HUES6 (cell line): ENCODE measurements around the gene KCNMA1.

ENCODE experiments used
- H3K27ac ChIP-seq: 2 replicates; pipeline ENCODE4 v1.7.0; 2013; ENCODE audit warnings: low read depth, mild to moderate bottlenecking, low read length, inconsistent platforms
- H3K27me3 ChIP-seq: 2 replicates; pipeline ENCODE4 v1.6.1; 2013; ENCODE audit warnings: low read length; ENCODE audit not compliant: control insufficient read depth, insufficient read depth
- H3K36me3 ChIP-seq: 2 replicates; pipeline ENCODE4 v1.6.1; 2013; ENCODE audit warnings: low read length; ENCODE audit not compliant: control insufficient read depth, insufficient read depth
- H3K4me1 ChIP-seq: 2 replicates; pipeline ENCODE4 v1.6.1; 2013; ENCODE audit warnings: low read length; ENCODE audit not compliant: control insufficient read depth, insufficient read depth
- H3K4me3 ChIP-seq: 2 replicates; pipeline ENCODE4 v1.5.1; 2013; ENCODE audit warnings: low read depth, low read length
- H3K9ac ChIP-seq: one replicate; pipeline ENCODE4 v1.6.1; 2013; ENCODE audit warnings: mild to moderate bottlenecking, low read length
- H3K9me3 ChIP-seq: 2 replicates; pipeline ENCODE4 v1.6.1; 2013; ENCODE audit warnings: low read depth, low read length; ENCODE audit not compliant: control insufficient read depth, insufficient read depth

KCNMA1 gene

DNA sequence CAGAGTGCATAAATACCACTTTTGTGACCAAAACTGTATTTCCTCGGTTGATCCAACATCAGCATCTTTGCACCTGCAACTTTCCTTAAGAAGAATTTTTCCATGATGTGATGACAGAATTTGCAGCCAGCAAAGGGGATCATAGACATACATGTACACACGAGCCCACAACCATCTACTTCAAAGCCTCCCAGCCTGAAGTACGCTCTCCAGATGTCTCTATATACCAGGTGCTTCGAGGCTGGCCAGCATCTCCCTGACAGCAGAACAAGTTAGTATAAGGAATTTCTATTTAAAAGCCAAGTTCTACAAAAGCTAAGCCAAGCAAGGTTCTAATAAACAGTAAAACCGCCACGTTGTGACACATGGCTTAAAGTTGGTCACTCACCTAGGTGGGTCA, 328.5 kb downstream of the KCNMA1 start:
- Histone ChIP-seq H3K36me3 (no peaks in the 10 kb centered on the region), H3K4me1 (peaks cover 1% of the 10 kb centered on the region; the same call in 1 of the 2 replicates), H3K27ac (no peak overlapping the region), H3K27me3 (no peaks in the 10 kb centered on the region), H3K9me3 (no peaks in the 10 kb centered on the region; the same call in 1 of the 2 replicates), H3K4me3 (no peak overlapping the region), H3K9ac (no peak overlapping the region)

DNA sequence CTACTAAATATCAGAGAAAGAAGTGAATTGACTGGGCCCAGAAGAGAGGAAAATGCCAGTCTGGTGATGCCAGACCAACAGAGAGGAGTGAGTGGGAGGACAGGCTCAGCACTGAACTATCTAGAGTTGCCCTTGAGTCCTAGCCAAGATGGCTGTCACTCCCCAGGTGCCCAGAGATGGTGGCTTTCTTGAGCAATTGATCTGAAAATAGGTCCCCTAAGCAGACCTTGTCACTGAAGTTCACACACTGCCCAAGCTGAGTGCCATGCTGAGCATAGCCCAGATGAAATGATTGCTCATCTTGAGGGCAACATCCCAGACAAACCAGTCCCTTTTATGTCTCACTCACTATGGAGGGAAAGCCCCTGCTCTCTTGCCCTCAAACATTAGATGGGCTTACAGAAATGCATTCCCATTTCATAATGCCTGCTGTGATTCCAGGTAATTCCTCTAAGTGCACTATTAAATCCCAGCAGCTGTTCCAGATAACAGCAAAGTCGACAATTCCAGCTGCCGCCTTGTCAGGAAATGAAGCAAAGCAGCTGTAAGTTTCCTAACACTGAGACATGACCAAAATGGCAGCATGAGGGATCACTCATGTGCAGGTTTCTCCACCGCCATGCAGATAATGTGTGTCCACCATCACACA, 329.4 kb downstream of the KCNMA1 start:
- Histone ChIP-seq H3K36me3 (no peaks in the 10 kb centered on the region), H3K27me3 (no peaks in the 10 kb centered on the region), H3K27ac (no peak overlapping the region), H3K9ac (no peak overlapping the region), H3K4me1 (no peaks in the 10 kb centered on the region), H3K4me3 (no peak overlapping the region), H3K9me3 (no peaks in the 10 kb centered on the region; the same call in 1 of the 2 replicates)

DNA sequence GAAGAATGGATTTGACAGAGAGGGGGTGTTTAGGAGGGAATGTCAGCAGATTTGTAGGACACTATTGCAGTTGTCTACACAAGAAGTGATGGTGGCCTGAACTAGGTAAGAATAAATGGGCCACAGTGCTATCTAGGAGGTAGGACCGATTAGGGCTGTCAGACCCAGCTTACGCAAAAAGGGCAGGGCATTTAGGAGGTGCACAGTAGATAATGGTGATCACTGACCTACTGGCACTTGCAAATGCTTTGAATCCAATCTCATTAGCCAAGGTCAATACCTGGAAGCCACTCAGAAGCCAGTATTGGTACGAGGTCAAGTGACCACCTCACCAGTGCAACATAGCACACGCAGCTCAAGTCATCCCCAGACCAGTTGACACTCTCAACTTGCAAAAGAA, 330.9 kb downstream of the KCNMA1 start:
- no peak overlapping the region for H3K4me3 ChIP-seq
- no peak overlapping the region for H3K9ac ChIP-seq
- H3K9me3 ChIP-seq = no peaks in the 10 kb centered on the region; the same call in 1 of the 2 replicates
- no peaks in the 10 kb centered on the region for H3K27me3 ChIP-seq
- no peaks in the 10 kb centered on the region for H3K4me1 ChIP-seq
- no peak overlapping the region for H3K27ac ChIP-seq
- H3K36me3 ChIP-seq = no peaks in the 10 kb centered on the region

DNA sequence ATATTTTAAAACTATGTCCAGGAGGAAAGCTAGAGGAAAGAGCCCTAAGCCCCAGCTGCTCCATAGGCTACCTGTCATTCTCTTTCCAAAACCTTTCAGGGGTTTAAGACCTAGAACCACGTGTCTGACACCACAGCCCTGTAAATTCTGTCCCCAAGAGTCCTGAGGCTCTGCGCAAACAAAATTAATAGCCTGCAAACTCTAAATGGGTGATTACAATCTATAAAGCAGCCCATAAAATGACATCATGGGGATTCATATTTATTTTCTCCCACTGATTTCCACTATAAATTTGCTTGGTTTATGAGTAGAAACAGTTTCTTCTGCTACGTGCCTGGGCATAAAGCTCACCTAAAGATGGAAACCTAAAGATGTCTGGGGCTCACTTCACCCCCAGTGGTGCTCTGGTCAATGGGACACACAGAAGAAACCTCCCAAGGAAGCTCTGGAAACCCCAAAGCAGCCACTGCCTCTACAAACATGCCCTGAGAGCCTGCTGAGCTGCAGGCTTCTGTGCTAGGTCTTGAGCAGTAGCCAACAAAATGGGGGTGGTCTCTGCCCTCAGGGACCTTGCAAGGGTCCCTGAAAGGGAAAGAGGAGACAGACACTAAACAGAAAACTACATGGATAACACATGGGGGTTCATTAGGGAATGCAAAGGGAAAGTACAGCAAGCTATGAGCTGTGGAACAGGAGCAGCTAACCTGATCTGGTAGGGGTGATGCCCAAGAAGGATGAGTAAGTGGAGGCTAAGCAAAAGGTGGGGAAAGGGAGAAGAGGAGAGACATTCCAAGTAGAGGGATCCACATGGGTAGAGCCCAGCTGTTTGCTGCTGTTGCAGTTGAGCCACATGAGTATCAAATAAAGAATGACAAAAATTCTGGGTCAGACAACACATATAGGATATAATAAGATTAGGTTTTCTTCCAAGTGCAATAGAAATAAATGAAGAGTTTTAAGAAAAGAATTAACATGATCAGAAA, 331.7 kb downstream of the KCNMA1 start:
- Histone ChIP-seq H3K9ac (no peak overlapping the region), H3K27me3 (no peaks in the 10 kb centered on the region), H3K9me3 (no peaks in the 10 kb centered on the region; the same call in 1 of the 2 replicates), H3K27ac (no peak overlapping the region), H3K36me3 (no peaks in the 10 kb centered on the region), H3K4me3 (no peak overlapping the region), H3K4me1 (no peaks in the 10 kb centered on the region)

DNA sequence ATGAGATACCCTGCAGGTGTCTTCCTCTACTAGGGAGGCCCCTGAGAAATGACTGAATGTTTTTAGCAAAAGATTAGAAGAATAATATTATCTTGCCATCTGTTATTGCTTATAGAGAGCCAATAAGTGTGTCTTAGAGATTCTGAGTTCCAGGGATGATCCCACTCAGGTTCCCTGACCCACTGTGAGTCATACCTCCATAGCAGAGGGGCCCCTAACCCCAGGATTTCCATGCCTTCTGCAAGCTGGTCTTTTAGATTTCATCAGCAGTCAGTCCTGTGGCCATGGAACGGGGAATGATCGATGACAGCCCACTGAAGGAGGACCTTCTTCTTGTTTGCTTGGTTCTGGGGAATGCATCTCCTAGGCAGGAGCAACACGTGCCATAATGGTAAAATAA, 333.4 kb downstream of the KCNMA1 start:
- no peaks in the 10 kb centered on the region for H3K36me3 ChIP-seq
- H3K9me3 ChIP-seq = no peaks in the 10 kb centered on the region; the same call in 1 of the 2 replicates
- H3K9ac ChIP-seq = no peak overlapping the region
- no peaks in the 10 kb centered on the region for H3K27me3 ChIP-seq
- no peak overlapping the region for H3K4me3 ChIP-seq
- no peaks in the 10 kb centered on the region for H3K4me1 ChIP-seq
- H3K27ac ChIP-seq = no peak overlapping the region

DNA sequence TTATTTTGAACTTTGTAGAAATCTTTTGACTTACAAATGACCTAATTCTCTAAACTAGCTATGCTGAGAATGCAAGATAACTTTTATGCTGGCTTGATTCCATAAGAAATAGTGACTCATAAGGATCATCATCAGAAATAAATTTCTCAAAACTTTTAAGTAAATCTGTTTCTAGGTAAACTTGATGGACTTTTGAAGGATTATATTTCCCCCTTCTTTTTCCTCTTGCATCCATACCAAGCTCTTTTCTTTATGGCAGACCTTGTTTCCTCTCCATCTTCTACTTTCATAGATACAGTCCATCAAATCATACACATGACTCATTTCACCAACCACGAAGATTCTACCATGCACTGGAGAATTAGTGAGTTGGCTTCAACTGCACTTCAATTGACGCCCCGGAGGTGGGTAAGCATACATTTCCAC, 336.3 kb downstream of the KCNMA1 start:
- Histone ChIP-seq H3K27me3 (no peaks in the 10 kb centered on the region), H3K9me3 (no peaks in the 10 kb centered on the region), H3K9ac (no peak overlapping the region), H3K36me3 (no peaks in the 10 kb centered on the region), H3K27ac (no peak overlapping the region), H3K4me1 (no peaks in the 10 kb centered on the region), H3K4me3 (no peak overlapping the region)

DNA sequence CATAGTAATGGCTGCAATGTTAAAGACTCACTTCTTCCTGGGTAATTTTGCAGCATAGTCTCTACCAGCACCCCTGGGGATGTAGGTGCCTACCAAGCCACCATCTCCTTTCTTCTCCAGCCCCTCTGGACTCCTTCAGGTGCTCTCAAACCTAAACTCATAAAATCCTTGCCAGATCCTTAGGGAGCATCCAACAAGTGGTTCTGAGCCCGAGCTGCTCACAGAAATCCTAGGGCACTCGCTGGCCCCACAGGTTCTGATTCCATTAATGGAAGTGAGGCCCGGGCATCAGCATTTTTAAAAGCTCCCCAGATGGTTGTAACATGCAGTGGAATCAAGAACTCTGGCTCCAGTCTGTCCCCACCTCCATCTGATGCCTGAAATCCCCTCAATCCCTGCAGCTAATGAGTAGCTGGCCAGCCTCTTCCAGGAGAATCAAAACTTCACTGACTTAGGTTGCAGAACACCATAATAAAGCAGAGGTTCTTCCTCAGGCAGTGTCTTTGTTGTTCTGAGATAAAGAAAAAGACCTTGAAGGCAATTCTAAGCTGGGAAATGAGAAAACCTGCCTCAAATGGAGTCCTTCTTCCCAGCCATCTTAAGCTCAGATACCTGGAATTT, 336.8 kb downstream of the KCNMA1 start:
- H3K4me3 ChIP-seq = no peak overlapping the region
- H3K27ac ChIP-seq = no peak overlapping the region
- no peaks in the 10 kb centered on the region for H3K27me3 ChIP-seq
- H3K36me3 ChIP-seq = no peaks in the 10 kb centered on the region
- no peak overlapping the region for H3K9ac ChIP-seq
- H3K4me1 ChIP-seq = no peaks in the 10 kb centered on the region
- no peaks in the 10 kb centered on the region for H3K9me3 ChIP-seq

DNA sequence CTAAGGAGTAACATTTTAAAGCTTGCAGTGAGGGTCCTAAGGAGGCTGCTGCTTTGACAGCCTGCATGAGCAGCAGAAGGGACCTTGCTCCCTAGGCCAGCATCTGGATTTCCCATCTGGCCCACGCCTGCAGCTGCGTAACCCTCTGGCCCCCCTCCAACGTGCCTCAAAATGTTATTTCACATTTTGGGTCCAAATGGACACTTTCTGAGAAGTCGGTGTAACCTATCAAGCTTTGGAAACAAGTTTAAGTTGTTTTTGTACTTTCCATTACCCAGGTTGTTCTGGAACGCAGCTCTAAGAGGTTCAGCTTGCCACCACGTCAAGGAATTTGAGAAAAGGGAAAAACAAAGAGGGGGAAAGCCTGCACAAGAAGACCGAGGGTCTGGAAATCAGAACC, 338.3 kb downstream of the KCNMA1 start:
- Histone ChIP-seq H3K4me1 (no peaks in the 10 kb centered on the region), H3K9me3 (no peaks in the 10 kb centered on the region), H3K27me3 (no peaks in the 10 kb centered on the region), H3K4me3 (no peak overlapping the region), H3K36me3 (no peaks in the 10 kb centered on the region), H3K27ac (no peak overlapping the region), H3K9ac (no peak overlapping the region)

DNA sequence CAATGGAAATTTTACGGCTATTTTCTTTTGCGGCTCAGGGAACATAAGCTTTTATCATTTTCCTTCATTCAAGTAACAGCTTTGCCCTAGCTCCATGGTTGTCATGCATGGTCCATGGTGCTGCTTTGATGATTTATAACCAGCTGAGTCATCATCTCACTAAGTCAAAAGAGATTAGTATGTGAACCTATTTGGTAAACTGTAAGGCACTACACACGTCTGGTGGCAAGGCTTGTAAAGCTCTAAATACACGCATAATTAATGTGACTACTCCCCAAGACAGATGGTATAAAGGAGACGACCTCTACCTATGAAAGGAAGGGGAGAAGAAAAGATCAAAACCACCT, 340.2 kb downstream of the KCNMA1 start:
- Histone ChIP-seq H3K36me3 (no peaks in the 10 kb centered on the region), H3K4me3 (no peak overlapping the region), H3K27me3 (no peaks in the 10 kb centered on the region), H3K9me3 (no peaks in the 10 kb centered on the region), H3K9ac (no peak overlapping the region), H3K27ac (no peak overlapping the region), H3K4me1 (peaks cover 8% of the 10 kb centered on the region; the same call in 1 of the 2 replicates)

DNA sequence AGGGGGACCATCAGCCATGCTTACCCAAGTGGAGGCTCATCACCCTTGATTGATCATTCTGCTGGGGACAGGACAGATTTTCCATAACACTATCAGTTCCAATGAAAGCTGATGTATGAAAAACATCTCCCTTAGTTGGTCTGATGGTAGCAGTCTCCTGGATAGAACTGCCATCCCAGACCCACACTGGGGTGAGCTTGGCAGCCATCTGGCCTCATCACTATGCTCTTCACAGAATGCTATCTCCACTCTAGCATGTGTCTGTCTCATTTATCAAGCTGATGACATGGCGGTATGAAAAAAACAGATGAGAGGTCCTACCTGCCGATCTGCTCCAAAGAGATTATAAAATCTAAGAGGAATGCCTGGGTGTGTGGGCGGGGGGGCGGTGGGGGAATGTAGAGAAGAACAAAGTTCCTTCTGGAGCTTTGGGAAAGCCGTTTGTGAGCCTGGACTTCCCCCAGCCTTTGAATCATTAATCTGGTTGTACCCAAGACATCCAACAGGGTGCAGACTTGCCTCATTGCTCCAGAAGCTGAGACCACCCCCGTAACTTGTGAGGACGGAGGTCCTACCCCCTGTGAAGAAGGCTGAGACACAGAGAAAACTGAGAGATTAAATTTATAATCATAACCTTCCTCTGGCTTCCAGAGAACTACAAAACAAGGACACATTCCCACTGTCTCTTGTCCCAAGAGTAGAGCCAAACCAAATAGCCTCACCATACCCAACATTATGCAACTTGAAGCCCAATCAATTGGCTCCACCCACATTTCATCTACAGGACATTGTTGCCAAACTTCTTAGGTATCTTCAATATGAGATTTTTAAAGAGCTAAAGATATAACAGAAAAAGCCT, 340.8 kb downstream of the KCNMA1 start:
- Histone ChIP-seq H3K36me3 (no peaks in the 10 kb centered on the region), H3K9ac (no peak overlapping the region), H3K27me3 (no peaks in the 10 kb centered on the region), H3K27ac (no peak overlapping the region), H3K4me1 (peaks cover 14% of the 10 kb centered on the region; the same call in 1 of the 2 replicates), H3K4me3 (no peak overlapping the region), H3K9me3 (no peaks in the 10 kb centered on the region)
